ENCODE data around the gene CDNF.
A peak's percentile ranks its signal among the peaks of the same experiment; 100 is the strongest.

CDNF gene

GRCh38 chr10:14775656-14776055, 62.2 kb downstream of the CDNF start:
- TF ChIP-seq, protein P1, sequence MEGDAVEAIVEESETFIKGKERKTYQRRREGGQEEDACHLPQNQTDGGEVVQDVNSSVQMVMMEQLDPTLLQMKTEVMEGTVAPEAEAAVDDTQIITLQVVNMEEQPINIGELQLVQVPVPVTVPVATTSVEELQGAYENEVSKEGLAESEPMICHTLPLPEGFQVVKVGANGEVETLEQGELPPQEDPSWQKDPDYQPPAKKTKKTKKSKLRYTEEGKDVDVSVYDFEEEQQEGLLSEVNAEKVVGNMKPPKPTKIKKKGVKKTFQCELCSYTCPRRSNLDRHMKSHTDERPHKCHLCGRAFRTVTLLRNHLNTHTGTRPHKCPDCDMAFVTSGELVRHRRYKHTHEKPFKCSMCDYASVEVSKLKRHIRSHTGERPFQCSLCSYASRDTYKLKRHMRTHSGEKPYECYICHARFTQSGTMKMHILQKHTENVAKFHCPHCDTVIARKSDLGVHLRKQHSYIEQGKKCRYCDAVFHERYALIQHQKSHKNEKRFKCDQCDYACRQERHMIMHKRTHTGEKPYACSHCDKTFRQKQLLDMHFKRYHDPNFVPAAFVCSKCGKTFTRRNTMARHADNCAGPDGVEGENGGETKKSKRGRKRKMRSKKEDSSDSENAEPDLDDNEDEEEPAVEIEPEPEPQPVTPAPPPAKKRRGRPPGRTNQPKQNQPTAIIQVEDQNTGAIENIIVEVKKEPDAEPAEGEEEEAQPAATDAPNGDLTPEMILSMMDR (IDR thresholded peaks at IDR 0.05; ENCODE audit: low read length, missing control alignments): no peak
- DNase-seq (ENCODE audit: low read depth): no peak
- no peak overlapping the region for H3K4me3 ChIP-seq (replicated peaks; ENCODE audit: low read depth, low read length)

- DNase-seq (ENCODE audit: low read depth): no peak
These were observed 63.0 kb downstream of the CDNF start, which contains the start of gene FAM107B for GRCh38 chr10:14774797-14775196. FAM107B (minus strand) TSS chr10:14774897; CDS start chr10:14774663, 234 bp downstream.

GRCh38 chr10:14774214-14774580, 63.6 kb downstream of the CDNF start:
- no peak for DNase-seq (ENCODE audit: low read depth)
- TF ChIP-seq, protein P1 (IDR thresholded peaks at IDR 0.05; ENCODE audit: low read length, missing control alignments): no peak
- no peak overlapping the region for H3K4me3 ChIP-seq (replicated peaks; ENCODE audit: low read depth, low read length)

More at GRCh38 chr10:14774797-14775196, 63.0 kb downstream of the CDNF start, which contains the start of gene FAM107B:
- TF ChIP-seq, protein P1 (IDR thresholded peaks at IDR 0.05; ENCODE audit: low read length, missing control alignments): no peak
- H3K4me3 ChIP-seq (replicated peaks; ENCODE audit: low read depth, low read length): no peak within 1 kb of the TSS

DNA sequence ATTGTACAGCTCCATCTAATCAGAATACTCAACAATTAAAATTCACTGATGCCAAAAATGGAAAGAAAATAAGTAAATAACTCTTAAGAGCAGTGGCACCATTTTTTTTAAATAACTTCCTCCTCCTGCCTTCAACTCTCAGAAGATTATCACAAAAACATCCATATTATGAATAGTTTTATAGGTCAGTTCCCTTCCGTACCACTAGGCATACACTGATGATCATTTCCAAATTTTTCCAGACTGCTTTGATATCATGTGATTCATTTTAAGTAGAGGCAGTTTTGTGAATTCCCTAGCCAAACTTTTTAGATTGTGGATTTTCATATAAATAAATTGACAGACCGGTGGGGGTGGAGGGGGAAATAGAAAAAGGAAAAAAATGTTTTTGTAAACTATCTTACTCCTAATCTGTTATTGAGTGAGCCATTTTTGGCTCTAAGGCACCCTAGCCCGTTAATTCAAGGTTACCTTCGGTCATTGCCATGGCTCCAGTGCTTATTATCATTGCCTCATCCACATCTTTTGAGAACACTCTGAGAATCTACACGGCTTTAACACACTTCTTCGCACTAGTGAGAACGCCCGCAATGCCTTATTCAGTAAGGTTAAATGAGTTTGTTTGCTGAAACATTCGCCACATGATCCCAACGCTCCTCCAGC, 64.2 kb downstream of the CDNF start:
- TF ChIP-seq, protein P1 (IDR thresholded peaks at IDR 0.05; ENCODE audit: low read length, missing control alignments): no peak
- DNase-seq (ENCODE audit: low read depth): no peak
- no peak overlapping the region for H3K4me3 ChIP-seq (replicated peaks; ENCODE audit: low read depth, low read length)

GRCh38 chr10:14772399-14772798, 65.4 kb downstream of the CDNF start:
- DNase-seq (ENCODE audit: low read depth): peak; percentile 16
- H3K4me3 ChIP-seq (replicated peaks; ENCODE audit: low read depth, low read length): no peak overlapping the region
- TF ChIP-seq, protein P1 (IDR thresholded peaks at IDR 0.05; ENCODE audit: low read length, missing control alignments): no peak

- TF ChIP-seq, protein P1 (IDR thresholded peaks at IDR 0.05; ENCODE audit: low read length, missing control alignments): no peak
- no peak for DNase-seq (ENCODE audit: low read depth)
- H3K4me3 ChIP-seq (replicated peaks; ENCODE audit: low read depth, low read length): no peak overlapping the region
These were observed 66.9 kb downstream of the CDNF start for GRCh38 chr10:14770927-14771326.
